Endothelial cell of umbilical vein (primary cell): ENCODE data around the gene ADCY9. TPM values are rescaled to one million over a fixed set of nuclear protein-coding genes. Genes with fewer than 3 reads are reported as not detected.

Experiments used
- BruUV-seq: library from RNA; stranded (reverse); fragments of 400-500 nt; replicated peaks from 2 replicates; lab custom pipeline; 2021; lab: Mats Ljungman, UMichigan
- CTCF ChIA-PET: fragments of 300-600, 350-600 bp; sonication (Branson Sonifier 250); formaldehyde crosslinking; loops from one replicate; lab custom pipeline; 2021; ENCODE audit warnings: antibody characterized with exemption, inconsistent platforms; lab: Charles Lee
- POLR2A ChIA-PET: fragments of 300-600, 350-600 bp; sonication (Branson Sonifier 250); formaldehyde crosslinking; loops from one replicate; lab custom pipeline; 2021; ENCODE audit warnings: antibody characterized with exemption, inconsistent platforms; lab: Charles Lee
- DNase-seq: peaks from one replicate; pipeline ENCODE4 v3.0.0-alpha.2; 2011; ENCODE audit warnings: low read depth, low spot score
- FAIRE-seq: peaks from 2 replicates; lab custom pipeline; 2011; peaks lifted over from hg19 to GRCh38; lab: Jason Lieb, UNC
- H2AFZ ChIP-seq: 2 replicates; pipeline ENCODE4 v1.6.0; 2012; ENCODE audit warnings: low read depth, low read length, control low read depth, inconsistent platforms
- H3K27ac ChIP-seq: 2 replicates; pipeline ENCODE4 v1.5.1; 2011; ENCODE audit warnings: low read depth, mild to moderate bottlenecking, control low read depth, low read length, moderate library complexity; ENCODE audit not compliant: insufficient read depth
- H3K27me3 ChIP-seq, 2 experiments: 2 replicates each; pipeline versions ENCODE4 v1.6.0 to v1.6.1; 2011; ENCODE audit warnings: low read length in 2 of 2, mixed read lengths in 1 of 2; ENCODE audit not compliant: control insufficient read depth in 2 of 2, insufficient read depth in 2 of 2
- H3K36me3 ChIP-seq, 2 experiments: 2 replicates in 1 of 2; 3 replicates in 1 of 2; pipeline ENCODE4 v1.5.1; 2011; ENCODE audit warnings: low read length in 2 of 2, mild to moderate bottlenecking in 1 of 2, moderate library complexity in 1 of 2; ENCODE audit not compliant: control insufficient read depth in 2 of 2, insufficient read depth in 2 of 2; ENCODE audit errors: extremely low read depth in 1 of 2
- H3K4me1 ChIP-seq: 3 replicates; pipeline ENCODE4 v1.5.1; 2011; ENCODE audit warnings: mild to moderate bottlenecking, low read length; ENCODE audit not compliant: control insufficient read depth, insufficient read depth; ENCODE audit errors: extremely low read depth
- H3K4me2 ChIP-seq: 2 replicates; pipeline ENCODE4 v1.6.1; 2011; ENCODE audit warnings: low read length, control low read depth, mixed read lengths; ENCODE audit not compliant: insufficient read depth
- H3K4me3 ChIP-seq, 3 experiments: fragments of 200-600 bp in 1 of 3; sonication (generic), shearing (Covaris generic) in 1 of 3; replicated peaks in 1 of 3; 2 replicates each; pipeline ENCODE4 v1.5.1; 2011 to 2016; ENCODE audit warnings: control low read depth in 3 of 3, low read length in 3 of 3, mild to moderate bottlenecking in 2 of 3, inconsistent platforms in 1 of 3, low read depth in 1 of 3, moderate library complexity in 1 of 3; ENCODE audit not compliant: insufficient read depth in 1 of 3
- H3K79me2 ChIP-seq: 2 replicates; pipeline ENCODE4 v1.6.0; 2012; ENCODE audit warnings: low read length, inconsistent platforms; ENCODE audit not compliant: control insufficient read depth, insufficient read depth
- H3K9ac ChIP-seq: replicated peaks from 2 replicates; pipeline ENCODE3; 2011; ENCODE audit warnings: low read length, control low read depth; ENCODE audit not compliant: insufficient read depth; ENCODE audit errors: extremely low read depth
- H3K9me1 ChIP-seq: replicated peaks from 3 replicates; pipeline ENCODE4 v1.6.0; 2011; ENCODE audit warnings: mild to moderate bottlenecking, low read length; ENCODE audit not compliant: control insufficient read depth, insufficient read depth; ENCODE audit errors: extremely low read depth
- H3K9me3 ChIP-seq: replicated peaks from 2 replicates; pipeline ENCODE4 v1.5.1; 2012; ENCODE audit warnings: low read length, inconsistent platforms; ENCODE audit not compliant: control insufficient read depth, insufficient read depth
- H4K20me1 ChIP-seq: replicated peaks from 2 replicates; pipeline ENCODE3; 2011; ENCODE audit warnings: mild to moderate bottlenecking, low read length; ENCODE audit not compliant: control insufficient read depth, insufficient read depth; ENCODE audit errors: extremely low read depth
- CTCF ChIP-seq, 2 donors: IDR thresholded peaks; 1 replicate in 1 of 2; 2 replicates in 1 of 2; pipeline ENCODE4 v1.5.1; 2011; ENCODE audit warnings: low read length in 2 of 2, mild to moderate bottlenecking in 2 of 2, moderate library complexity in 2 of 2, control low read depth in 1 of 2, inconsistent platforms in 1 of 2, low read depth in 1 of 2; ENCODE audit not compliant: insufficient read depth in 1 of 2; ENCODE audit errors: extremely low read depth in 1 of 2
- EZH2 ChIP-seq: IDR thresholded peaks from 2 replicates; pipeline ENCODE4 v1.6.1; 2012; ENCODE audit warnings: borderline replicate concordance, low read depth, mild to moderate bottlenecking, moderate library complexity, low read length, inconsistent platforms; ENCODE audit not compliant: severe bottlenecking
- FOS ChIP-seq: IDR thresholded peaks from 2 replicates; pipeline ENCODE4 v1.6.1; 2011; ENCODE audit warnings: mild to moderate bottlenecking, low read length, moderate library complexity, borderline replicate concordance; ENCODE audit not compliant: insufficient read depth
- GATA2 ChIP-seq: IDR thresholded peaks from 2 replicates; pipeline ENCODE4 v1.7.0; 2011; ENCODE audit warnings: low read depth, mild to moderate bottlenecking, moderate library complexity, mixed read lengths, low read length; ENCODE audit not compliant: insufficient read length, insufficient read depth
- JUN ChIP-seq: IDR thresholded peaks from 2 replicates; pipeline ENCODE4 v1.6.1; 2011; ENCODE audit warnings: borderline replicate concordance, low read depth; ENCODE audit not compliant: insufficient read length, insufficient read depth
- MYC ChIP-seq: IDR thresholded peaks from one replicate; pipeline ENCODE4 v1.6.1; 2011; ENCODE audit warnings: mild to moderate bottlenecking, low read depth, low read length
- POLR2A ChIP-seq: IDR thresholded peaks from 2 replicates; pipeline ENCODE4 v1.6.1; 2012; ENCODE audit warnings: low read depth, mild to moderate bottlenecking, control low read depth, low read length
- POLR2AphosphoS5 ChIP-seq: IDR thresholded peaks from 2 replicates; pipeline ENCODE4 v1.6.1; 2012; ENCODE audit warnings: low read depth, mild to moderate bottlenecking, control low read depth, low read length, moderate library complexity; ENCODE audit not compliant: insufficient read depth
- dilution Hi-C: fragments of 300-500 bp; cut with MboI; formaldehyde crosslinking; loops from one replicate; pipeline ENCODE4 v1.15.0; 2019; ENCODE audit warnings: low sequenced_read_pairs; ENCODE audit not compliant: extremely low pct_ligation_motif_present
- intact Hi-C: fragments of 100-400 bp; cut with micrococcal nuclease; formaldehyde crosslinking; loops from one replicate; pipeline ENCODE4 v1.10.0; 2022
- polyA plus RNA-seq, 4 experiments: library from polyadenylated mRNA; depleted of rRNA in 3 of 4; stranded (reverse) in 3 of 4; unstranded in 1 of 4; fragments of >200 nt; gene quantifications; 2 replicates each; pipeline versions ENCODE4 v1.2.1 to v1.2.3, GENCODE V29; 2011 to 2012; ENCODE audit warnings: missing spikeins in 1 of 4
- total RNA-seq: library from RNA; stranded (reverse); gene quantifications from 2 replicates; pipeline ENCODE4 v1.2.3, GENCODE V29; 2021

The ADCY9 gene
- total and polyA plus RNA-seq, 2 donors (not counting 3 experiments of a cell fraction or from before 2014, with no cell fraction given), result 6.8 to 14.0 TPM

DNA sequence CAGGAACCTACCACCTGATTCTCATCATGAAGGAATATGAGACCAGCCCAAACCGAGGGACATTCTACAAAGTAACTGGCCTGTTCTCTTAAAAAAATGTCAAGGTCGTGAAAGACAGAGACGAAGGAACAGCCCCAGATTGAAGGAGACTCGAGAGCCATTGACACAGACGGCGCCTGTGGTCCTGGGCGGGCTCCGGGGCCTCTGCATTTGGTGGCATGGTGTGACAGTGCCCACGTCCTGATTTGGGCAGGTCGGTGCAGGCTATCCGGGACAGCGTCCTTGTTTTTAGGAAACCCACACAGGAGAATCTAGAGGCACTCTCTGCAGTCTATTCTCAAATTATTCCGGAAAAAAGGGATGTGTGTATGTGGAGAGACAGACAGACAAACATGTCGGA lies 64.1 kb downstream of the ADCY9 start:
- Histone ChIP-seq H3K4me1 (peaks cover 17% of the 10 kb centered on the region), H4K20me1 (no peaks in the 10 kb centered on the region)
- POLR2A ChIA-PET, result no interaction called here

More for the DNA sequence above, 64.1 kb downstream of the ADCY9 start:
- H3K9me3 ChIP-seq, result no peaks in the 10 kb centered on the region
- no peak for TF ChIP-seq POLR2A
- TF ChIP-seq EZH2, result no peak
- no peak for TF ChIP-seq GATA2
- no peak for TF ChIP-seq POLR2AphosphoS5
- TF ChIP-seq MYC, result no peak
- TF ChIP-seq CTCF (IDR thresholded peaks at IDR 0.05; ENCODE audit: extremely low read depth in 1 of 2, insufficient read depth in 1 of 2, low read depth in 1 of 2, low read length in 2 of 2), result no peak
- TF ChIP-seq JUN, result no peak
- no peak for TF ChIP-seq FOS
- no peaks in the 10 kb centered on the region for H3K27me3 ChIP-seq
- no peak overlapping the region for H3K27ac ChIP-seq
- CTCF ChIA-PET, result no interaction called here
- BruUV-seq, result no TSS peak
- no peak overlapping the region for H3K4me2 ChIP-seq
- no peak for DNase-seq
- H2AFZ ChIP-seq, result no peak overlapping the region
- H3K4me3 ChIP-seq, result no peak overlapping the region
- no peak for FAIRE-seq
- H3K9me1 ChIP-seq, result no peaks in the 10 kb centered on the region
- intact Hi-C loops (loop anchor here (5.0 kb wide), 1 partner anchor 40 kb away; no protein-coding TSS in a partner anchor), dilution Hi-C loops (no loop called here)
- H3K9ac ChIP-seq, result no peak overlapping the region
- H3K79me2 ChIP-seq, result no peaks in the 10 kb centered on the region
- H3K36me3 ChIP-seq, result no peaks in the 10 kb centered on the region
